Activated CD4-positive, alpha-beta T cell treated with anti-CD3 and anti-CD28 coated beads, Interleukin-2, amount 10 ng/mL, durations not matched to agents 24 days and 14 days (primary cell): ENCODE data around the gene CNTFR. TPM values are rescaled to one million over a fixed set of nuclear protein-coding genes. Genes with fewer than 3 reads are reported as not detected.

Source experiments
- DNase-seq: peaks from one replicate; pipeline ENCODE4 v3.0.0; 2022
- H3K27ac Mint-ChIP-seq: one replicate; pipeline ENCODE4 v1.8.0; 2022; ENCODE audit warnings: mild to moderate bottlenecking, mixed read lengths
- H3K27me3 Mint-ChIP-seq: one replicate; pipeline ENCODE4 v1.8.0; 2022; ENCODE audit warnings: mixed read lengths
- H3K36me3 Mint-ChIP-seq: one replicate; pipeline ENCODE4 v1.8.0; 2022; ENCODE audit warnings: low read depth, mild to moderate bottlenecking, mixed read lengths
- H3K4me1 Mint-ChIP-seq: one replicate; pipeline ENCODE4 v1.8.0; 2021; ENCODE audit warnings: mixed read lengths
- H3K4me3 Mint-ChIP-seq: one replicate; pipeline ENCODE4 v1.8.0; 2022; ENCODE audit warnings: mild to moderate bottlenecking, moderate library complexity, mixed read lengths
- H3K9me3 Mint-ChIP-seq: one replicate; pipeline ENCODE4 v1.8.0; 2021; ENCODE audit warnings: mixed read lengths
- intact Hi-C: fragments of 100-400 bp; cut with micrococcal nuclease; formaldehyde crosslinking; loops from one replicate; pipeline ENCODE4 v1.15.1; 2023
- total RNA-seq: library from RNA; stranded (reverse); gene quantifications from 2 replicates; pipeline ENCODE4 v1.2.3, GENCODE V29; 2022

The CNTFR gene
- total RNA-seq, 1 donor from 2014 or later, result not detected

DNA sequence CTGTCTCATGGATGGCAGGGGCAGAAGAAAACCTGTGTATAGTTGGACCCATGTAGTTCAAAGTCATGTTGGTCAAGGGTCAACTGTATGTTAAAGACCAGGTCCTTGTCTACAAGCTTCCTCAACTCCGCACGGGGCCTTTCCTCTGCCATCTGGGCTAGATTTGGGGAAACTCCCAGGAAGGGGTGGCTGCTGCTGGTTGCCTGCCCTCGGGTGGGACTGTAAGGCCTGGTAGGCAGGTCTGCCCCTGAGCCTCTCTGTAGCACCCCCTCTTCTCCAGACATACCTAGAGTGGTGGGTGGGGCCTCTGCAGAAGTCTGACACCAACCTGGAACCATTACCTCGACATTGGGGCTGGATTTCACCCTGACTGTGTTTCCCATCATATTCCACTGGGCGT lies 82.0 kb downstream of the CNTFR start:
- Mint-ChIP-seq H3K4me1 (no peaks in the 10 kb centered on the region), H3K36me3 (no peaks in the 10 kb centered on the region), H3K9me3 (no peaks in the 10 kb centered on the region), H3K27ac (no peak overlapping the region), H3K4me3 (no peak overlapping the region), H3K27me3 (peaks cover 9% of the 10 kb centered on the region)
- intact Hi-C loops, result no loop called here
- DNase-seq, result no peak

DNA sequence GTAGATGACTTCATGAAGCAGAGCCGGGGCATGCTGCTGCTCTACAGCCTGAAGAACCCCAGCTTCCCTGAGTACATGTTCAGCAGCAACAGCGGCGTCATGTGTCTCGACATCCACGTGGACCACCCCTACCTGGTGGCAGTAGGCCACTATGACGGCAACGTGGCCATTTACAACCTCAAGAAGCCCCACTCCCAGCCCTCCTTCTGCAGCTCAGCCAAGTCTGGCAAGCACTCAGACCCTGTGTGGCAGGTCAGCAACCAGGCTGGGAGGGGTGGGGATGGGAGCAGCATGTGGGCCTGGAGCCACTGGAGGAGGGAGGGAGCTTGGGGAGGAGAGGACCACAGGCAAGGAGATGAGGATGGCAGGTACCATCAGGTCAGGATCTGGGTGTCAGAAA lies 82.9 kb downstream of the CNTFR start:
- Mint-ChIP-seq H3K27me3 (peaks cover 9% of the 10 kb centered on the region), H3K4me3 (no peak overlapping the region), H3K27ac (no peak overlapping the region), H3K9me3 (no peaks in the 10 kb centered on the region), H3K4me1 (no peaks in the 10 kb centered on the region), H3K36me3 (no peaks in the 10 kb centered on the region)
- DNase-seq, result no peak
- intact Hi-C loops, result no loop called here

DNA sequence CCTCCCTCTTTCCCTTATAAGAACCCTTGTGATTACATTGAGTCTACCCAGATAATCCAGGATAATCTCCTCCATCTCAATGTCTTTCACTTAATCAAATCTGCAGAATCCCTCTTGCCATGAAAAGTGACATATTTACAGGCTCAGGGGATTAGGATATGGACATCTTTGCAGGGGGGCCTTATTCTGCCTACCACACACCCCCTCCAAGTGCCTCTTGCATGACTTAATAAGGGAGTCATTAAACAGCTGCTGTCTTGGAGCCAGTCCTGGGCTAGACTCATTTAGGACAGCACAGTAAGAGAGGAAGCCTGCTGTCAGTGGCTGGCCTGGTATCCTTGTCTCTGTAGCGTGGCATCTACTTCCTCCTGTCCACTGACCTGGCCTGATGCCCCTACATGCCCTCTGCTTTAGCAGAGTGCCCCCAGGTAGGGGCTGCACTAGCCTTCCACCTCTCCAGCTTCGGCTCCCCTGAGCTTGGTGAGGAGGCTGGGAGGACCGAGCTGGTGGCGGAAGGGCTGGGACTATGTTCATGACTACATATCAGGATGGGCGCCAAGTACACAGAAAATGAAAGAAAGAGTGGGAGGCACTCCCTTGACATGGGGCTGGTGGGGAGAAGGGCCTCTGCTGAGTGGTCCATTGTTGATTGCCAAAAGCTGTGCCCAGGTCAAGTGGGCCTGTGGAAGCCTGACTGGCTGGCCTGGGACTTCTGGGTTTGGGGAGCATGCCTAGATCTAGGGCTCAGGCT lies 84.0 kb downstream of the CNTFR start:
- H3K4me1 Mint-ChIP-seq, result peaks cover 1% of the 10 kb centered on the region
- no peak for DNase-seq
- H3K36me3 Mint-ChIP-seq, result no peaks in the 10 kb centered on the region
- no peak overlapping the region for H3K27ac Mint-ChIP-seq
- no peaks in the 10 kb centered on the region for H3K9me3 Mint-ChIP-seq
- no peak overlapping the region for H3K4me3 Mint-ChIP-seq
- intact Hi-C loops, result no loop called here
- peaks cover 9% of the 10 kb centered on the region for H3K27me3 Mint-ChIP-seq

DNA sequence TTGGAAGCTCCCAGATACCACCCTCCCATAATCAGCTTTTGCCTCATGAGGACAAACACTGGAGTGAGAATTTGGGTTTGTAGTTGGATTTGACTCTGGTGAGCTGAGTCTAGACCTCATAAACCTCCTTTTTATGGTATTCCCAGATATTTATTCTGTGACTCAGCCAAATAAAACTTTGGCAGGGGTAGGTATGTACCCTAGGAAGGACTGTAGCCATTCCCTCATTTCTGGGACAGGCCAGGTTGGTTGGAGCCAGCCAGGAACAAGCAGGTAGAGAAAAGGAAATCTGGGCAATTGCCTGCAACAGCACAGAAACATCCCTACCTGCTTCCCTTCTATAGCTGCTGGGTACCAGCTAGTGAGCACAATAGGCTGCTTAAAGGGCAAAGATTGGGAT lies 86.1 kb downstream of the CNTFR start:
- Mint-ChIP-seq H3K4me3 (no peak overlapping the region), H3K4me1 (peaks cover 6% of the 10 kb centered on the region), H3K27ac (no peak overlapping the region), H3K9me3 (no peaks in the 10 kb centered on the region), H3K36me3 (no peaks in the 10 kb centered on the region), H3K27me3 (peaks cover 22% of the 10 kb centered on the region)
- no peak for DNase-seq
- intact Hi-C loops, result no loop called here

DNA sequence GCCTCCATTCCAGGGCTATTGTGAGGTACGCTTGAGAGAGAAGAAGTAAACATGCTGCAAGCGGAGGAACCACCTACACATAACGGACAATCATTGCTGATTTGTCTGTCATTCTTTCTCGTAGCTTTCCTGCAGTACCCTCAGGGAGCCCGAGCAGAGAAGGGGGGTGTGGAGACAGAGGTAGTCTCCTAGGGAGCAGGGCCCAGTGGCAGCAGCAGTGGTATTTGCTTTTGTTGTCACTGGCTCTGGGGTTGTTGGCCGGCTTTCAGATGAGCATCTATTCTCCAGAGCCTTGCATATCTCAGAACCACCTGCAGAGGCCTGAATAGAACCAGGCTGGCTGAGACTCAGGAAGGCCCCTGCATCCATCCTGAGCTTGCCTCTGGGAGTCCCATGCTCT lies 86.6 kb downstream of the CNTFR start:
- intact Hi-C loops, result no loop called here
- Mint-ChIP-seq H3K4me3 (no peak overlapping the region), H3K4me1 (peaks cover 6% of the 10 kb centered on the region), H3K27ac (no peak overlapping the region), H3K27me3 (peaks cover 22% of the 10 kb centered on the region), H3K36me3 (no peaks in the 10 kb centered on the region), H3K9me3 (no peaks in the 10 kb centered on the region)
- DNase-seq, result no peak

DNA sequence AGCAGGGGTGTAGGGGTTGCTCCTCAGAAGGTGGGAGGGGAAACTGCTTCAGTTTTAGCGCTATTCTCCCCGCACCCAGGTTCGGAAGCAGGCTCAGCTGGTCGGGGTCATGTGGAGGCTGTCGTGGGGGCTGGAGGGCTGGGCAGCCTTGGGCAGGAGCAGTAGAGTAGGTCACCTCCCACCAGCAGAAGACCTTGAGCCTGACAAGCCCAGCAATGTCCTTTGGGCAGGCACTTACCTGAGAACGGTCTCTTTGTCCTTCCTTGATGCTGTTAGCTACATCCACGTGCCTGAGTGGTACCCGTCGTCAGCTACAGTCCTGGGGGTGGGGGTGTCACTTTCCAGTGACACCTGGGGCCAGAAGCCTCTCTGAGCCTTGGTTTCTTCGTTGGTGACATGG lies 87.1 kb downstream of the CNTFR start:
- Mint-ChIP-seq H3K4me3 (no peak overlapping the region), H3K36me3 (no peaks in the 10 kb centered on the region), H3K27ac (no peak overlapping the region), H3K9me3 (no peaks in the 10 kb centered on the region), H3K27me3 (peaks cover 25% of the 10 kb centered on the region), H3K4me1 (peaks cover 6% of the 10 kb centered on the region)
- intact Hi-C loops, result no loop called here
- no peak for DNase-seq

DNA sequence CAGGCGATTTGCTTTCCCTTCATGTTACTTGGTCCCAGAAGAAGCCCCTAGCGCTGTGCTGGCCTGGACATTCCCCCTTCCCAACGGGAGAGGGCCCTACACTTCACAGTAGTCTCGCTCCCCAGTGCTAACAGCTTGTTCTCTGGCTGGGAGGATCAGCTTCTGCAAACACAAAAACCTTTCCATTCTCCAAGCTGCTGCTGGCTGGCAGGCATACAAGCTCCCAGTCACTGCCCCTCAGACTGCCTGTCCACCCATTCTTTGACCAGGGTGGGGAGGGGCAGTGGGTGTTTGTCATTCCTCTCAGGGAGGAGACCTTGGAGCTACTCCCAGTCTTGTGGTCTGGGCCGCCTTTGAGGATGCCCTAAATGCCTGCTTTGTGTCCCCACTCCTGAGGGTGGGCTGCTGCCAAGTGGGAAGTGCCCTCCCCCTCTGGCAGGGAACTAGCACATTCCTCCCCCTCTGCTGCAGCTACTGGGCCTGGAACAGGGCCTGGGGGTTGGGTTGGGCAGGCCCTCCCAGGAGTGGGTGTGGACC lies 87.6 kb downstream of the CNTFR start:
- no peak for DNase-seq
- Mint-ChIP-seq H3K27ac (no peak overlapping the region), H3K36me3 (no peaks in the 10 kb centered on the region), H3K27me3 (peaks cover 26% of the 10 kb centered on the region), H3K4me3 (no peak overlapping the region), H3K4me1 (peaks cover 6% of the 10 kb centered on the region), H3K9me3 (no peaks in the 10 kb centered on the region)
- intact Hi-C loops, result loop anchor here (2.0 kb wide), 1 partner anchor 89 kb away; no protein-coding TSS in a partner anchor

Other genes starting within 250 kb of the CNTFR start
- gene MYORG, start 212.8 kb downstream of the CNTFR start, total RNA-seq, result 1.4 TPM in 2 replicates
- gene FAM219A, start 131.2 kb downstream of the CNTFR start, total RNA-seq, result 13.6 and 16.3 TPM in 2 replicates
- not detected in 2 replicates for gene DNAI1, start 130.9 kb downstream of the CNTFR start, total RNA-seq
- gene ENHO, start 66.7 kb downstream of the CNTFR start, total RNA-seq, result not detected in 2 replicates
- gene RPP25L, start 22.4 kb upstream of the CNTFR start, total RNA-seq, result 34.8 and 36.1 TPM in 2 replicates
- 50.9 and 57.0 TPM in 2 replicates for gene DCTN3, start 30.8 kb upstream of the CNTFR start, total RNA-seq
- 0.14 TPM in 1 of 2 replicates, not detected in the other for gene ARID3C, start 39.3 kb upstream of the CNTFR start, total RNA-seq
- gene SIGMAR1, start 48.1 kb upstream of the CNTFR start, total RNA-seq, result 117 and 128 TPM in 2 replicates
- gene GALT, start 57.0 kb upstream of the CNTFR start, total RNA-seq, result 68.9 and 73.4 TPM in 2 replicates
- gene IL11RA, start 62.5 kb upstream of the CNTFR start, total RNA-seq, result 29.7 and 34.4 TPM in 2 replicates
- 0.52 and 0.70 TPM in 2 replicates for gene CCL27, start 72.9 kb upstream of the CNTFR start, total RNA-seq
- gene CCL19, start 101.6 kb upstream of the CNTFR start, total RNA-seq, result not detected in 2 replicates
- not detected in 2 replicates for gene CCL21, start 120.4 kb upstream of the CNTFR start, total RNA-seq